Stimulated activated effector memory CD8-positive, alpha-beta T cell treated with anti-CD3 and anti-CD28 coated beads, Interleukin-12 subunit alpha, Interleukin-12 subunit beta, amount 100 ng/mL, for 72 hours (primary cell): Measurements from ENCODE around the gene CEP85L.

Experiments used
- ATAC-seq: fragments of 150-1000 bp; cut with Tn5 transposase; 2 replicates; pipeline ENCODE4 v1.10.0; 2021
- DNase-seq, 2 donors: peaks; one replicate each; pipeline ENCODE4 v3.0.0; 2021 to 2022; ENCODE audit warnings: low spot score in 2 of 2
- H3K27ac Mint-ChIP-seq: one replicate; pipeline ENCODE4 v1.8.0; 2022; ENCODE audit warnings: mild to moderate bottlenecking, mixed read lengths
- H3K36me3 Mint-ChIP-seq: one replicate; pipeline ENCODE4 v1.8.0; 2022; ENCODE audit warnings: mild to moderate bottlenecking, mixed read lengths
- H3K4me1 Mint-ChIP-seq: one replicate; pipeline ENCODE4 v1.8.0; 2022; ENCODE audit warnings: mixed read lengths
- H3K4me3 Mint-ChIP-seq: one replicate; pipeline ENCODE4 v1.8.0; 2022; ENCODE audit warnings: mild to moderate bottlenecking, mixed read lengths
- H3K9me3 Mint-ChIP-seq: one replicate; pipeline ENCODE4 v1.8.0; 2022; ENCODE audit warnings: mixed read lengths

Gene CEP85L

DNA sequence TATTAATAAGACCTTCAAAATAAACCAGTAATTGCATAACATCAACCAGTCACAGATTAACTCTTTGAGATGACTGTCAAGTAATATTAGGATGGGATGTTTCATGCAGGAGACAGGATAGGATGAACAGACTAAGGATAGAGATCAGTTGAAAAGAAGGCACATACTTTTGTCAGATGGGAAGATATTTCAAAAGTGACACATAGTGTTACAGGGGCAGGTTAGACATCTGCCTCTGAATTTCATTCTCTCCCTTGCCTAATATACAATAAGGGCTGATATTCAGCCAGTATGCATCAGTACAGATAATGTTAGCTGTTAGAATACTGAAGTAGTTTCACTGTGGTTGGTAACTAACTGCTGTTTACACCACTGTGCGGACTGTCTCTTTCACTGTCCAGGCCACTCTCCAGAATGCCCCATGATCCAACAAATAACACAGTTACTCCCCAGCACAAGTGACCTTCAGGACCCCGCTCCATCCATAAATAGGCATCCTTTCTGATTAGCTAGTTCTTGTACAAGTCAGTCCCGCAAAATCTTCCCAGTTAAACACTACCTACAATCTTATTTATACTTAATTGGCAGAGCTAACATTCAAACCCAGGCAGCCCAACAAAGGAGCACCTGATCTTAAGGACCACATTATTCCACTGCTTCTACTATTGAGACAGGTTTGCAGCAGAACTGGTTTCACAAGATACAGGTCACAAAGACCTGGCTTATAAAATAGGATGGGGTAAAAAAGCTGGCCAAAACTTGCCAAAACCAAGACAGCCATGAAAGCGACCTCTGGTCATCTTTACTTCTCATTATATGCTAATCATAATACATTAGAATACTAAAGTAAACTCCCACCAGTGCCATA, 125.2 kb downstream of the CEP85L start:
- ATAC-seq (no peak), DNase-seq (no peak)
- no peak overlapping the region for H3K27ac Mint-ChIP-seq
- peaks cover 3% of the 10 kb centered on the region for H3K9me3 Mint-ChIP-seq
- H3K36me3 Mint-ChIP-seq, result peaks cover 30% of the 10 kb centered on the region
- peaks cover 41% of the 10 kb centered on the region for H3K4me1 Mint-ChIP-seq
- no peak overlapping the region for H3K4me3 Mint-ChIP-seq

DNA sequence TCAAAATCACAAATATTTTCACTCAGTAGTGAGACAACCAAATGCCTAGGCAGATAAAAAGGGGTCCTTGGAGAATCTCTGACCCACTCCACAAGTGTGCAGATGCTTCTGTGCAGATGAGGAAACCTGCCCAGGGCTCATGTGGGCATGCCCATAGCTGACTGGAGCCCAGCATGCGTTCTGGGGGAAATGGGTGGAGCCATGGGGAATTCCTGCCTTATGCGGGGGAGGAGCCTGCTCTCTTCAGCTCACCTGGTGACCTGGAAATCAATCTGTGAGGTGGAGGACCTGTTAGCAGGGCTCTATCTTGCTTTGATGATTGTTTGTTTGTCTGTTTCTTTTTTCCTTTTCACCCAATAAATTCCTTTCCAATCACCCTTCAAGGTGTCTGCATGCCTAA, 126.7 kb downstream of the CEP85L start:
- Mint-ChIP-seq H3K36me3 (peaks cover 39% of the 10 kb centered on the region), H3K27ac (no peak overlapping the region), H3K4me1 (peaks cover 35% of the 10 kb centered on the region), H3K9me3 (no peaks in the 10 kb centered on the region), H3K4me3 (no peak overlapping the region)
- ATAC-seq (no peak), DNase-seq (no peak)

DNA sequence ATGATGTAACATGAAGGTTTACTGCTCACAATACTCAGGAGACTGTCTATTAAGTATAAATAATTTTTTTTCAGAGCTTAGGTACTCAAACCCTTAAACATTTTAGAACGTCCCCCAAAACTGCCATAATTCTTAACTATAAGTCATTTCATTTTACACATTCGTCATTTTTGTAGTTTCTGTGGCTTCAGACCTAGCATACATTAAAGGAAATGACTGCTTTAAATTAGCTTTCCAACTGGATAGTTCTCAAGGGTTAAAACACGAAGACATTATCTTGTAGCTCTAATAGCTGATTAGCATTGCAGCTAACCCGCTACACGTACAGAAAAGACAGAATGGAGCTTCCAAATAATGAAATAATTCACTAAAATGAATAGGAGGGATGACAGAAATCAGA, 128.2 kb downstream of the CEP85L start:
- Mint-ChIP-seq H3K36me3 (peaks cover 54% of the 10 kb centered on the region), H3K27ac (no peak overlapping the region), H3K4me3 (no peak overlapping the region), H3K4me1 (peaks cover 37% of the 10 kb centered on the region), H3K9me3 (no peaks in the 10 kb centered on the region)
- ATAC-seq (peak; percentile 76), DNase-seq (no peak)

DNA sequence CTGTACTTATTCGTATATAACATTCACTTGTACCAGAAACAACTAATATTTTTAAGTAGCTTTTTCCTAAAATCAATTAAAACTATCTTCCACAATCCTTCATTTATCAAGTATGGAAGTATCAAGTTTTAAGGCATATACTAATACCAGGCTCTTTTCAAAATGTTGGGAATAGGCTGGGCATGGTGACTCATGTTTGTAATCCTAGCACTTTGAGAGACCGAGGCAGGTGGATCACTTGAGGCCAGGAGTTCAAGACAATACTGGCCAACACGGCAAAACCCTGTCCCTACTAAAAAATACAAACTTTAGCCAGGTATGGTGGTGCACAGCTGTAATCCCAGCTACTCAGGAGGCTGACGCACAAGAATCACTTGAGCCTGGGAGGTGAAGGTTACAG, 129.0 kb downstream of the CEP85L start:
- peaks cover 38% of the 10 kb centered on the region for H3K4me1 Mint-ChIP-seq
- no peak overlapping the region for H3K27ac Mint-ChIP-seq
- H3K9me3 Mint-ChIP-seq, result no peaks in the 10 kb centered on the region
- DNase-seq (no peak), ATAC-seq (no peak)
- peaks cover 62% of the 10 kb centered on the region for H3K36me3 Mint-ChIP-seq
- no peak overlapping the region for H3K4me3 Mint-ChIP-seq

DNA sequence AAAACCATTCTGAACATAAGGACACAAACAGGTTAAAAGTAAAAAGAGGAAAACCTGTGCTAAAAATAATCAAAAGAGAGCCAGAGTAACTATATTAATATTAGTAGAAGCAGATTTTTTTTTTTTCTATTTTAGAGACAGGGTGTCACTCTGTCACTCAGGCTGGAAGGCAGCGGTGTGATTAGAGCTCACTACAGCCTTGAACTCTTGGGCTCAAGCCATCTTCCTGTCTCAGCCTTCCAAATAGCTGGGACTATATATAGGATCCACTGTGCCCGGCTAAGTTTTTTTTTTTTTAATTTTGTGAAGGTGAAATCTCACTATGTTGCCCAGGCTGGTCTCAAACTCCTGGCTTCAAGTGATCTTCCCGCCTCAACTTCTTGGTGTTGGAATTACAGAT, 136.7 kb downstream of the CEP85L start:
- DNase-seq, result no peak
- ATAC-seq, result no peak
- Mint-ChIP-seq H3K9me3 (no peaks in the 10 kb centered on the region), H3K36me3 (peaks cover 34% of the 10 kb centered on the region), H3K4me3 (no peak overlapping the region), H3K27ac (peak overlapping the region; percentile 72), H3K4me1 (peaks cover 39% of the 10 kb centered on the region)

DNA sequence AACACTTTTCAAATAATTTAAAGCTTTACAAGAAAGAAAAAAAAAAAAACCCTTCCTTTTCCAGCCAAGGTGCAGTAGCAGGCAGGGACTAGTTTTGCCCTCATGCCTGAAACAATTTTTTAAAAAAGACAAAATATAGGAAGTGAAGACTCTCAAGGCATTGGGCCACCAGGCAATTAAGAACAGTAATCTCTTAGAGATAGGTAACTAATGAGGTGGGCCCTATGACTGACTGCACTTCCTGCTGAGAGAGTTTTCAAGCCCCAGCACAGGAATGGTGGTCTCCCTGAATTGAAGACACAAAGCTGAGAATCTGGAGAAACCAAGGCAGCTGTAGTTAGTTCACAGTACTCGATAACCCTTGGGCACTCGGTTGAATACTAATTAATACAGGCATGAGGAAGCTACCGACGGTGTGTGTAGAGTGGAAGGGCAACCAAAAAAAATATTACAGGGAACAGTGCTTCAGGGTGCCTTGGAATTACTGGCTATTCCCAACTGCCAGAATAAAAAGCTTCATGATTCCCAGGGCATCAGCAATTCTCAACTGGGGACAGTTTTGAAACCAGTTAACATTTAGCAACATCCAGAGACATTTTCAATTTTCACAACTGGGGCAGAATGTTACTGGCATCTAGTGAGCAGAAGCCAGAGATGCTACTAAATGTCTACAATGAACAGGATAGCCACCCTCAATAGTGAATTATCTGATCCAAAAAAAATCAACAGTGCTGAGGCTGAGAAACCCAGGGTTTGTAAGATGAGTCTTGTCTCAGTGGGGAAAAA, 139.3 kb downstream of the CEP85L start:
- H3K4me1 Mint-ChIP-seq, result peaks cover 32% of the 10 kb centered on the region
- H3K4me3 Mint-ChIP-seq, result no peak overlapping the region
- ATAC-seq, result no peak
- H3K27ac Mint-ChIP-seq, result peak overlapping the region; percentile 74
- peaks cover 11% of the 10 kb centered on the region for H3K36me3 Mint-ChIP-seq
- no peak for DNase-seq
- H3K9me3 Mint-ChIP-seq, result no peaks in the 10 kb centered on the region

DNA sequence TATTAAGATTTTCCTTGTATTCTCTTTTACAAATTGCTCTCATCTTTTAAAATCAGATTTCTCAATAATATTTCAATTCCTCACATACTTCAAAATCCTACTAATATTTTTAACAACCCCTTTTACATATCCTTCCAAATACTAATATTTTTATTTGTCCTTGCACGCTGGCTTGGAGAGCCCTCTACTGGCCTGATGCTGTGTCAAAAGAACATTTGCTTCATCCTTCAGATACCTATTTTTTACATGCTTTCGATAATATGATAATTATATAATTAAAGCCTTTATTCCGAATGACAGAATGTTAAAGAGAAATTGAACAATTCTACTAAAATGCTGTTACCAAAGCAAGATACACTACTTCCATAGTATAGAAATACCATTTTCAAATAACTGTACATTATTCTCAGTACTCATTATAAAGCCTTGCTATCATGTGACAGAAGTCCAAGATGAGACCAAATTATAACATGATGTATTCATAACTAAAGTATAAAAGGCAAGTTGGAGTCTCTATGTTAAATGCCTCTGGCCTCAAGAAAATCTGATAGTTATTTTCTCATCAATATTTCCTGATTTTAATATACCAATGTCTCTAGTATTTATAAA, 142.3 kb downstream of the CEP85L start:
- peaks cover 14% of the 10 kb centered on the region for H3K36me3 Mint-ChIP-seq
- no peak overlapping the region for H3K4me3 Mint-ChIP-seq
- ATAC-seq, result no peak

DNA sequence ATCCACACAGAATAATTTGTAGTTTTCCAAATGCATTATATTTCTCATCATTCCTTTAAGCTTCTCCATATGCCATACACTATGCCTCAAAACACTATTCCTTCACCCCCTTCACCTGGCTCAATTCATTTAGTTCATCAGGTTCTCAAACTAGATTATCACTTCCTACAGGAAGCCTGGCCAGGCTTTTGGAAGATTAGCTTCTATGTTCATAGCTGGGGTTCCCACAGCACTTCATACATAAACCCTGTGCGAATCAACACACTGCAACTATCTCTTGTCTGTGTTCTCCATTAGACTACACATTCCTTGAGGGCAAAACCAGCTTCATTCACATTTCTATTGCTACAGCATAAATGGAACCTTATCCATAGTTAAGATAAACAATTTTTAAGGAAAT, 143.8 kb downstream of the CEP85L start:
- DNase-seq (no peak), ATAC-seq (no peak)
- Mint-ChIP-seq H3K4me1 (peaks cover 18% of the 10 kb centered on the region), H3K9me3 (no peaks in the 10 kb centered on the region), H3K27ac (peak overlapping the region; percentile 9), H3K4me3 (no peak overlapping the region), H3K36me3 (peaks cover 21% of the 10 kb centered on the region)

More for the DNA sequence above, 142.3 kb downstream of the CEP85L start:
- peaks cover 24% of the 10 kb centered on the region for H3K4me1 Mint-ChIP-seq
- H3K9me3 Mint-ChIP-seq, result no peaks in the 10 kb centered on the region
- H3K27ac Mint-ChIP-seq, result no peak overlapping the region
- DNase-seq, result no peak

DNA sequence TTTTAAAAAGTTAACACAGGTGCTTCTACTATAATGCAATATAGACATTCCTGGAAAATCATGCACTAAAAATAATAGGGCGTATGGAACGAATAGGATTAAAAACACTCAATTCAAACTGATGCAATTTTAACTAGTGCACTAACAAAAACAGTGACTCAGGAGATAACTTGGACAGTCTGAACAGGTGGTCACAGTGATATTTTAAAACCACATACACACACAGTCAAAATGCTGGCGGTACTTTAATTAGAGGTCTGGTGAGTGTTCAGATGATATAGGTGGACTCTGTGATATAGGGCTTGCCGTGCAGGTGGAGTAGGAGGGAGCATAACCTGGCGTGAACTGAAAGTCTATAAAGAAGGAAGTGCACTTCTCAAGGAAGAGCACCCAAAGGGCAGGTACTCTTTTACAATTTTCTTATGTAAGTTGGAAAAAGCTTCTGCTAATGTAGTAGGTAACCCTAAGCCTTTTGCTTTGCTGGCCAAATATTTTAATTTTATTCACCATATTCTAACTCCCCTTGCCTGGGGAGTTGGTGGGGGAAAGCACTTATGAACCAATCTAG, 145.2 kb downstream of the CEP85L start:
- Mint-ChIP-seq H3K4me1 (peaks cover 18% of the 10 kb centered on the region), H3K4me3 (no peak overlapping the region), H3K27ac (no peak overlapping the region), H3K9me3 (no peaks in the 10 kb centered on the region), H3K36me3 (peaks cover 35% of the 10 kb centered on the region)
- DNase-seq (no peak), ATAC-seq (no peak)

DNA sequence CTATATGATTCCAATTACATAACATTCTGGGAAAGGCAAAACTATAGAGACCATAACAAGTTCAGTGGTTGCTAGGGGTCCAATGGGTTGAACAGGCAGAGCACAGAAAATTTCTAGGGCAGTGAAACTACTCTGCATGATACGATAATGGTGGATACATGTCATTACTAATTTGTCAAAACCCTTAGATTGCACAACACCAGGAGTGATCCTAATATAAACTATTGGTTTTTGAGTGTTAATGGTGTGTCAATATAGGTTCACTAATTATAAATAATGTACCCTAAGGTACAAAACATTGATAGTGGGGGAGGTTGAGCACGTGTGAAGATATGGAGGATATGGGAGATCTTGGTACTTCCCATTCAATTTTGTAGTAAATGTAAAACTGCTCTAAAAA, 145.7 kb downstream of the CEP85L start:
- H3K9me3 Mint-ChIP-seq, result peaks cover 3% of the 10 kb centered on the region
- H3K4me3 Mint-ChIP-seq, result no peak overlapping the region
- peaks cover 36% of the 10 kb centered on the region for H3K36me3 Mint-ChIP-seq

DNA sequence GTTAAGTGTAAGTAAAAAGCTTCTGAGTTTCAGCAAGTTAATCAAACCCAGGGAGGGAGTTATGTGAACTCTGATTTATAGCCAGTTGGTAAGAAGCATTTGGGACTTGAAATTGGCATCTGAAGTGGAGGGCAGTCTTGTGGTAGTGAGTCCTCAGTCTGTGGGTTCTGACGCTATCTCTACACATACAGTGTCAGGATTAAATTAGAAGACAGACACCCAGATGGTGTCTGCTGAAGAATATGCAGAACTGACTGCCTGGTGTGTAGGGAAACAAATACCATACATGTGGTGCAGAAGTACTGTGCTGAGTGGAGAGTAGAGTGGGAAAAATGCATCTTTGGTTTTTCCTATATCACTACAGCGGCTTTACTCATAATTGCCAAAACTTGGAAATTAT, 146.8 kb downstream of the CEP85L start:
- peaks cover 3% of the 10 kb centered on the region for H3K9me3 Mint-ChIP-seq
- H3K36me3 Mint-ChIP-seq, result peaks cover 45% of the 10 kb centered on the region
- no peak overlapping the region for H3K4me3 Mint-ChIP-seq
- ATAC-seq (no peak), DNase-seq (no peak)
- H3K4me1 Mint-ChIP-seq, result peaks cover 25% of the 10 kb centered on the region
- H3K27ac Mint-ChIP-seq, result no peak overlapping the region

More for the DNA sequence above, 145.7 kb downstream of the CEP85L start:
- H3K27ac Mint-ChIP-seq, result no peak overlapping the region
- peaks cover 23% of the 10 kb centered on the region for H3K4me1 Mint-ChIP-seq
- DNase-seq (no peak), ATAC-seq (no peak)

DNA sequence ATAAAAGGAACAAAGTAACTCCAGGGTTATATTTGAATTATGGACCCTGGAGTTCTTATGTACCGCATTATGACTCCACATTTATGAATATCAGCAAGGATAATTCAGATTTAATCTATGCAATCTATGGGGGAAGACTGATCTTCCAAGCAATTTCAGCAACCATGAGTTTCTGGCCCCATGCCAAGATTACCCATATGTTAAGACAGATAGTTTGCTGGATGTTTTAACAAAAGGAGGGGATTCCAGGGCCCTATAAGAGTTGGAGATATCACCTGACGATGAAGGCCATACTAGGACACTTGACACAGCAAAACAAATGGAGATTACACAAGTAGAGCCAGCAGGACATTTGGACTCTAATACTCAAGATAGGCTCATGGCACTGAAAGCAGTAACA, 149.2 kb downstream of the CEP85L start:
- peaks cover 45% of the 10 kb centered on the region for H3K36me3 Mint-ChIP-seq

DNA sequence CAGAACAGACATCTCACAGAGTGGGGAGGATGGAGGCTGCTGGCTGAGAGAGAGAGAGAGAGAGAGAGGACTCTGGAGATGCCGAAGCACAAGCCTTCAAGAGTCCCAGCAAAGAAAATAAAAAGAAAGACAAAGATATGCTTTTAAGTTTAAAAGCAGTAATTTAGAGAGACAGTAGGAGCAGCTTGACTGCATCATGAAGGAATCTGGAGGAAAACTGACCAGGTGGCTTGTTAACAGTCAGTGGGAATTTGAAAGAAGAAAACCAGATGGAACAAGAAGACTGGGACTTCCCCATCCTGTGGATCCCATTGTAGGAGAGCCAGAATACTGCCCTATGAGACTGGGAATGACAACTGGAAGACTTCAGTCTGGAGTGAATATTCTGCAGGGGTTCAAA, 149.6 kb downstream of the CEP85L start:
- Mint-ChIP-seq H3K36me3 (peaks cover 45% of the 10 kb centered on the region), H3K4me3 (no peak overlapping the region), H3K4me1 (peaks cover 15% of the 10 kb centered on the region), H3K27ac (no peak overlapping the region), H3K9me3 (peaks cover 3% of the 10 kb centered on the region)
- no peak for DNase-seq
- no peak for ATAC-seq

More for the DNA sequence above, 149.2 kb downstream of the CEP85L start:
- H3K9me3 Mint-ChIP-seq, result peaks cover 3% of the 10 kb centered on the region
- no peak for DNase-seq
- H3K4me3 Mint-ChIP-seq, result no peak overlapping the region
- no peak overlapping the region for H3K27ac Mint-ChIP-seq
- no peak for ATAC-seq
- H3K4me1 Mint-ChIP-seq, result peaks cover 19% of the 10 kb centered on the region

DNA sequence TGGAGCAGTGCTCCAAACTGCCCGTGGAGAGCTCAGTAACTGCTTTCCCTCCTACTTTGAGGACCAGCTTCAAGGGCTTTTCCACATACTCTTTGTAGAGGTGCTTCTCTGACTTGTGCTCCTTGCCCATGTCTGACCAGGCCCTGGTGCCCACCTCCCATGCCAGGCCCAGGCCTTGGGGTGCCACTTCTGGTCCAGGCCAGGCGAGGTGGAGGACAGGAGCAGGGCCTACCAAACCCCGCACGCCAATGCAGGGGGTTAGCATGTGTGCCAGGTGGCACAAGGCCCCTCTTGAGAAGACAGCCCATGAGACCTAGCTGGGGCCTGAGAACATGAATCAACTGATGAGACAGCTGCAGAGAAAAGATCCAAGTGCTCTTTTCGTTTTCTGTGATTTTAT, 150.3 kb downstream of the CEP85L start:
- Mint-ChIP-seq H3K27ac (no peak overlapping the region), H3K36me3 (peaks cover 45% of the 10 kb centered on the region), H3K9me3 (peaks cover 3% of the 10 kb centered on the region), H3K4me3 (no peak overlapping the region), H3K4me1 (peaks cover 13% of the 10 kb centered on the region)
- no peak for ATAC-seq
- no peak for DNase-seq
